HepG2 (cell line): Measurements from ENCODE around the gene ST6GALNAC6. TPM values are rescaled to one million over a fixed set of nuclear protein-coding genes. Genes with fewer than 3 reads are reported as not detected.
A peak's percentile ranks its signal among the peaks of the same experiment; 100 is the strongest.

Experiments
- CBFB ChIP-seq: sonication (generic); formaldehyde crosslinking; IDR thresholded peaks from 2 replicates; pipeline ENCODE4 v1.4.0; 2020; ENCODE audit warnings: missing genetic modification reagents
- GABPB1 ChIP-seq: IDR thresholded peaks from 2 replicates; pipeline ENCODE4 v1.6.1; 2016; ENCODE audit warnings: mild to moderate bottlenecking, missing genetic modification reagents, moderate library complexity, missing compliant biosample characterization
- HHEX ChIP-seq: IDR thresholded peaks from 2 replicates; pipeline ENCODE4 v1.6.1; 2016; ENCODE audit warnings: control low read depth
- HOXD1 ChIP-seq: sonication (generic); formaldehyde crosslinking; IDR thresholded peaks from 2 replicates; pipeline ENCODE4 v1.5.0; 2020; ENCODE audit warnings: missing genetic modification reagents
- IRF2 ChIP-seq: IDR thresholded peaks from 2 replicates; pipeline ENCODE4 v1.6.1; 2018; ENCODE audit warnings: missing genetic modification reagents, missing compliant biosample characterization
- KDM3A ChIP-seq: IDR thresholded peaks from 2 replicates; pipeline ENCODE4 v1.6.1; 2018; ENCODE audit warnings: low read depth, missing compliant biosample characterization
- KDM6A ChIP-seq: IDR thresholded peaks from 2 replicates; pipeline ENCODE4 v1.6.1; 2016; ENCODE audit warnings: low read depth
- MAFK ChIP-seq, 2 experiments: IDR thresholded peaks in 1 of 2; conservative IDR thresholded peaks in 1 of 2; 2 replicates each; pipeline ENCODE4 v1.6.1; 2011; ENCODE audit warnings: improper control_type of control experiment in 2 of 2, low read length in 2 of 2
- MTA3 ChIP-seq: sonication (generic); formaldehyde crosslinking; IDR thresholded peaks from 2 replicates; pipeline ENCODE4 v1.4.0; 2020; ENCODE audit warnings: missing genetic modification reagents
- RARA ChIP-seq: IDR thresholded peaks from 2 replicates; pipeline ENCODE4 v1.6.1; 2016; ENCODE audit warnings: missing genetic modification reagents, missing compliant biosample characterization
- SATB2 ChIP-seq: sonication (generic); formaldehyde crosslinking; IDR thresholded peaks from 2 replicates; pipeline ENCODE4 v1.5.0; 2020; ENCODE audit warnings: missing genetic modification reagents
- SIX1 ChIP-seq: sonication (generic); formaldehyde crosslinking; IDR thresholded peaks from 2 replicates; pipeline ENCODE4 v1.4.0; 2020; ENCODE audit warnings: missing genetic modification reagents, borderline replicate concordance
- THAP11 ChIP-seq: IDR thresholded peaks from 2 replicates; pipeline ENCODE4 v1.6.1; 2016; ENCODE audit warnings: missing biosample characterization, missing genetic modification reagents
- TRIM24 ChIP-seq: sonication (generic); formaldehyde crosslinking; IDR thresholded peaks from 2 replicates; pipeline ENCODE4 v1.8.0; 2022; ENCODE audit warnings: mild to moderate bottlenecking, missing genetic modification reagents
- U2AF2 ChIP-seq: fragments of 200-400 bp; formaldehyde crosslinking; IDR thresholded peaks from 2 replicates; pipeline ENCODE4 v1.6.1; 2017; ENCODE audit warnings: low read depth, mild to moderate bottlenecking, low read length
- ZBTB7B ChIP-seq: sonication (generic); formaldehyde crosslinking; IDR thresholded peaks from 2 replicates; pipeline ENCODE4 v1.4.0; 2020; ENCODE audit warnings: missing genetic modification reagents
- ZKSCAN8 ChIP-seq: IDR thresholded peaks from 2 replicates; pipeline ENCODE4 v1.6.1; 2016; ENCODE audit warnings: borderline replicate concordance, missing genetic modification reagents, missing compliant biosample characterization
- ZNF160 ChIP-seq: sonication (generic); formaldehyde crosslinking; IDR thresholded peaks from 2 replicates; pipeline ENCODE4 v1.8.0; 2022; ENCODE audit warnings: mild to moderate bottlenecking, inconsistent platforms, missing genetic modification reagents
- ZNF331 ChIP-seq: sonication (generic); formaldehyde crosslinking; IDR thresholded peaks from 2 replicates; pipeline ENCODE4 v1.4.0; 2020; ENCODE audit warnings: missing genetic modification reagents
- ZNF362 ChIP-seq: sonication (generic); formaldehyde crosslinking; IDR thresholded peaks from 2 replicates; pipeline ENCODE4 v1.4.0; 2020; ENCODE audit warnings: missing genetic modification reagents, mild to moderate bottlenecking, borderline replicate concordance
- ZNF460 ChIP-seq: sonication (generic); formaldehyde crosslinking; IDR thresholded peaks from 2 replicates; pipeline ENCODE4 v1.5.1; 2020; ENCODE audit warnings: missing genetic modification reagents, mild to moderate bottlenecking, borderline replicate concordance
- ZNF557 ChIP-seq: sonication (generic); formaldehyde crosslinking; IDR thresholded peaks from 2 replicates; pipeline ENCODE4 v1.4.0; 2020; ENCODE audit warnings: missing genetic modification reagents
- ZNF646 ChIP-seq: sonication (generic); formaldehyde crosslinking; IDR thresholded peaks from 2 replicates; pipeline ENCODE4 v1.9.0; 2021; ENCODE audit warnings: mild to moderate bottlenecking, missing genetic modification reagents
- ZSCAN31 ChIP-seq: sonication (generic); formaldehyde crosslinking; IDR thresholded peaks from 2 replicates; pipeline ENCODE4 v1.5.0; 2020; ENCODE audit warnings: low read depth, mild to moderate bottlenecking, missing genetic modification reagents
- polyA plus RNA-seq, 8 experiments: library from polyadenylated mRNA; depleted of rRNA in 3 of 8; stranded (reverse) in 7 of 8; unstranded in 1 of 8; fragments of >200 nt; fragmentation: Illumina TruSeq in 4 of 8; extraction: Trizol in 4 of 8; gene quantifications; 2 replicates each; pipeline versions ENCODE4 v1.2.1 to v1.2.3, GENCODE V29; 2011 to 2016; ENCODE audit warnings: low read depth in 4 of 8, missing spikeins in 1 of 8, mixed read lengths in 1 of 8; ENCODE audit not compliant: insufficient read depth in 1 of 8
- total RNA-seq, 5 experiments: library from RNA; depleted of rRNA; stranded (reverse); fragments of >200 nt; fragmentation: Illumina TruSeq; extraction: Trizol; gene quantifications; 2 replicates each; pipeline ENCODE4 v1.2.3, GENCODE V29; 2016; ENCODE audit warnings: low read depth in 1 of 5
- TF ChIP-seq, protein P1 (sequence below): sonication (generic); formaldehyde crosslinking; IDR thresholded peaks from 2 replicates; pipeline ENCODE4 v1.8.1; 2023; ENCODE audit warnings: mild to moderate bottlenecking, missing genetic modification reagents, borderline replicate concordance

ST6GALNAC6 gene
- total and polyA plus RNA-seq, 2 of the 13 experiments (the other 11 are each of a cell fraction or from before 2014, with no cell fraction given) = 18.5 to 65.4 TPM

DNA sequence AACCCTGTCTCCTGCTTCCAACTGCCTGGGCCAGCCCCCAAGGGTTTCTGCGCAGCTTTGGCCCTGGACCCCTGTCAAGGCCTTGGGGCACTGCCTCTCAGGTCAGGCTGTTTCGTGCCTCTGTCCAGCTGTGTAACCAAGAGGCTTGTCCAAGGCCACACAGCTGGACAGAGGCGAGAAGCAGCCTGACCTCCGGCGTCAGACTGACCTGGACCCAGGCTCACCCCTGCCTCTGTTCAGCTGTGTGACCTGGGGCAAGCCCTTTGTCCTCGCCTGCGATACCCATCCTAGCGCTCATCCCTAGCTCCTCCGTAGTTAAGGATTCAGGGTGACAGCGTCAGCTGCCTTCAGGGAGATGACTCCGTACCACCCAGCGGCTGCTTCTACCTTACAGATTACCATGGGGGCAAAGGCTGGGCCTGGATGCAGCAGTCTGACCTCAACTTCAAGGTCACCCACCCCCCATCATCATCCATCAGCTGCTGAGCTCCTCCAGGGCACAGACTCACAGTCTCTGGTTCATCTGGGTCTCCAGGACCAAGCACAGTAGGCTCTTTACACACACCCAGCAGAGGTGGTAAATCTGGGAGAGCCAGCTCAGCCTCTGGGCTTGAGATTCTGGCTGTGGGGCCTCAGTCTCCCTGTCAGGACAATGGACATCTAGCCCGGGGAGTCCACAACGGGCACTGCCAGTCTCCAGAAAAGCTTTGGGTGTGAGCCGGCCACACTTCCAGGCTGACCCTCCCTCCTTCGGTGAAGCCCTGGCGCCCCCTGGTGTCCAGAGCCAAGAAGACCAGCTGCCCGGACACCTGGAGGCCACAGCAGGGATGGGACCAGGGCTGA, 29.9 kb downstream of the ST6GALNAC6 start (continued):
- no peak for TF ChIP-seq ZNF646 (CRISPR knock-in tag)
- TF ChIP-seq HOXD1 (CRISPR knock-in tag) = no peak
- TF ChIP-seq SIX1 = no peak
- TF ChIP-seq ZNF362 (CRISPR knock-in tag) = 0 out of 2 replicates have a peak, but pooled peaks have one; percentile 29
- 0 out of 2 replicates have a peak, but pooled peaks have one; percentile 46 for TF ChIP-seq ZBTB7B (CRISPR knock-in tag)
- TF ChIP-seq KDM3A = peak; percentile 67; the same call in 1 of the 2 replicates
- TF ChIP-seq RARA (CRISPR knock-in tag) = peak; percentile 64
- TF ChIP-seq MTA3 = no peak
- TF ChIP-seq KDM6A (CRISPR knock-in tag) = no peak
- no peak for TF ChIP-seq TRIM24
- peak; percentile 57; the same call in 1 of the 2 replicates for TF ChIP-seq ZNF331 (CRISPR knock-in tag)
- TF ChIP-seq ZSCAN31 (CRISPR knock-in tag) = no peak
- TF ChIP-seq THAP11 (CRISPR knock-in tag) = peak; percentile 83
- no peak for TF ChIP-seq ZNF460
- TF ChIP-seq HHEX = no peak
- TF ChIP-seq GABPB1 (CRISPR knock-in tag) = peak; percentile 37; the same call in 1 of the 2 replicates
- no peak for TF ChIP-seq CBFB (CRISPR knock-in tag)
- TF ChIP-seq, protein P1, sequence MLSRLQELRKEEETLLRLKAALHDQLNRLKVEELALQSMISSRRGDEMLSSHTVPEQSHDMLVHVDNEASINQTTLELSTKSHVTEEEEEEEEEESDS = no peak
- 0 out of 2 replicates have a peak, but pooled peaks have one; percentile 40 for TF ChIP-seq IRF2
- no peak for TF ChIP-seq SATB2
- TF ChIP-seq U2AF2 = no peak
- TF ChIP-seq MAFK (conservative IDR thresholded peaks at IDR 0.05 in 1 of 2, IDR thresholded peaks at IDR 0.05 in 1 of 2; ENCODE audit: low read length in 2 of 2) = no peak
- TF ChIP-seq ZKSCAN8 (CRISPR knock-in tag) = no peak
- TF ChIP-seq ZNF557 (CRISPR knock-in tag) = no peak
- TF ChIP-seq ZNF160 (CRISPR knock-in tag) = 0 out of 2 replicates have a peak, but pooled peaks have one; percentile 2
